Mucosa of descending colon (tissue), 3 donors: Measurements from ENCODE around the gene MORN1. TPM values are rescaled to one million over a fixed set of nuclear protein-coding genes. Genes with fewer than 3 reads are reported as not detected.

Experiments
- ATAC-seq: fragments of 200-7000 bp; cut with Tn5 transposase; one replicate; pipeline ENCODE4 v1.9.1; 2020; ENCODE audit warnings: mild to moderate bottlenecking, moderate library complexity
- DNase-seq, 3 donors: peaks; one replicate each; pipeline ENCODE4 v3.0.0-alpha.2; 2020
- H3K36me3 ChIP-seq: fragments of 200-600 bp; one replicate; pipeline ENCODE4 v1.8.0; 2021; ENCODE audit warnings: low read depth, mild to moderate bottlenecking
- H3K4me1 ChIP-seq: fragments of 200-600 bp; one replicate; pipeline ENCODE4 v1.8.0; 2021; ENCODE audit warnings: low read depth, mild to moderate bottlenecking
- H3K4me3 ChIP-seq: fragments of 200-600 bp; one replicate; pipeline ENCODE4 v1.8.0; 2021; ENCODE audit warnings: mild to moderate bottlenecking
- H3K9me3 ChIP-seq: fragments of 200-600 bp; one replicate; pipeline ENCODE4 v1.8.0; 2021; ENCODE audit warnings: mild to moderate bottlenecking
- CTCF ChIP-seq: fragments of 200-600 bp; IDR thresholded peaks from one replicate; pipeline ENCODE4 v1.8.0; 2022; ENCODE audit warnings: antibody characterized with exemption, mild to moderate bottlenecking
- intact Hi-C, 2 donors: fragments of 100-400 bp; cut with DNase I in 1 of 2; cut with micrococcal nuclease in 1 of 2; formaldehyde crosslinking; loops; one replicate each; pipeline versions ENCODE4 v1.11.0 to v1.11.1; 2022; cut with DNase I, micrococcal nuclease
- total RNA-seq, 3 donors: library from RNA; stranded (reverse); fragmentation: NEBNext Ultra II Directional in 2 of 3; extraction: Animal tissue kit (Norgen Biotek cat#: 25700) in 2 of 3; gene quantifications; one replicate each; pipeline versions ENCODE4 v1.2.1 to v1.2.4, GENCODE V29; 2021 to 2023
- donor health status: DM: no; HTN: no; CAD: no; lungs with moderate emphysema.
- donor health status: DM: no; HTN: no; CAD: no.
- donor health status: DM: no; HTN: yes; CAD: no.

MORN1 gene
- total RNA-seq, 3 donors from 2014 or later, result 13.1 to 17.4 (median 13.4) TPM

GRCh38 chr1:2324553-2325366, 66.6 kb downstream of the MORN1 start:
- Histone ChIP-seq H3K9me3 (no peaks in the 10 kb centered on the region), H3K36me3 (no peaks in the 10 kb centered on the region), H3K4me3 (no peak overlapping the region), H3K4me1 (no peaks in the 10 kb centered on the region)
- ATAC-seq (no peak), DNase-seq (no peak)
- no peak for TF ChIP-seq CTCF
- intact Hi-C loops, result no loop called here

GRCh38 chr1:2323451-2323974, 67.8 kb downstream of the MORN1 start:
- intact Hi-C loops, result no loop called here
- no peaks in the 10 kb centered on the region for H3K36me3 ChIP-seq

GRCh38 chr1:2322581-2323211, 68.7 kb downstream of the MORN1 start:
- no peak overlapping the region for H3K4me3 ChIP-seq
- DNase-seq, result no peak
- intact Hi-C loops, result no loop called here

More at GRCh38 chr1:2323451-2323974, 67.8 kb downstream of the MORN1 start:
- no peaks in the 10 kb centered on the region for H3K4me1 ChIP-seq
- ATAC-seq (no peak), DNase-seq (no peak)
- TF ChIP-seq CTCF, result no peak
- no peaks in the 10 kb centered on the region for H3K9me3 ChIP-seq
- no peak overlapping the region for H3K4me3 ChIP-seq

GRCh38 chr1:2322065-2322571, 69.2 kb downstream of the MORN1 start:
- intact Hi-C loops, result no loop called here
- no peaks in the 10 kb centered on the region for H3K4me1 ChIP-seq
- DNase-seq (peak in 1 of 3 donors; percentile 62), ATAC-seq (peak; percentile 54)
- no peaks in the 10 kb centered on the region for H3K9me3 ChIP-seq
- H3K4me3 ChIP-seq, result no peak overlapping the region
- no peaks in the 10 kb centered on the region for H3K36me3 ChIP-seq
- no peak for TF ChIP-seq CTCF

More at GRCh38 chr1:2322581-2323211, 68.7 kb downstream of the MORN1 start:
- Histone ChIP-seq H3K36me3 (no peaks in the 10 kb centered on the region), H3K9me3 (no peaks in the 10 kb centered on the region), H3K4me1 (no peaks in the 10 kb centered on the region)
- no peak for TF ChIP-seq CTCF
- ATAC-seq, result peak; percentile 38

- H3K36me3 ChIP-seq, result no peaks in the 10 kb centered on the region
- no peak for ATAC-seq
- DNase-seq, result no peak
- H3K4me3 ChIP-seq, result no peak overlapping the region
- no peaks in the 10 kb centered on the region for H3K9me3 ChIP-seq
- no peak for TF ChIP-seq CTCF
- no peaks in the 10 kb centered on the region for H3K4me1 ChIP-seq
- intact Hi-C loops, result no loop called here
Observed at GRCh38 chr1:2320760-2321667, 70.3 kb downstream of the MORN1 start.
